ENCODE results near the gene MYD88. TPM values are rescaled to one million over a fixed set of nuclear protein-coding genes. Genes with fewer than 3 reads are reported as not detected.

Gene MYD88
- total RNA-seq, 1 donor from 2014 or later: 22.4 TPM

DNA sequence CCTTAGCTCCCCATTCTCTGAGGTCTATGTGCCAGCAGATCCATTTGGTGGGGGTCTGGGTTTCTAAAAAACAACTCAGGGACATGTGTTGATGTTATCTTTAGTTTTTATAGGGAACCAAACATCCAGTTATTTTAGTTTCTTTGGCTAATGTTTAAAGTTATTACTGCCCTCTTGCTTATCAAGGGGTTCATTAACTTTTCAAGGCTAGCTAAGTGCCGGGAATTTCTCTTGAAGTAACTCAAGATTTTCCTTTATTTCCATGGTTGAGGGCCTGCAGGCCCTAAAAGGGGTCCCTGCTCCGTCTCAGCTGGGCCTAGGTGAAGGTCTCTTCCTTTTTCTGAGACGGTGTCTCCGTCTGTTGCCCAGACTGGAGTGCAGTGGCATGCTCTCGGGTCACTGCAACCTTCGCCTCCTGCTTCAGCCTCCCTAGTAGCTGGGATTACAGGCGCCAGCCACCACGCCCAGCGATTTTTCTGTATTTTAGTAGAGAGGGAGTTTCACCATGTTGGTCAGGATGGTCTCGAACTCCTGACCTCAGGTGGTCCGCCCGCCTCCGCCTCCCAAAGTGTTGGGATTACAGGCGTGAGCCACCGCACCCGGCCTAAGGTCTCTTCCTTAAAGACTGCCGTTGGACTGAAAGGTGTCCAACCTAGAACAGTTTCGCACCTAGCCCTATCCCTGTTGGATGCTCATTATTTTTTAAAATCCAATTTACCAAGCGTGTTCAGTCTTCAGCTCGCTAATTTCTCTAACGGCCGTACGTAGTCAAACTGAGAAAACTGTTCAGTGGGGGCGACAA, 25.6 kb downstream of the MYD88 start:
- Mint-ChIP-seq H3K4me3 (ENCODE audit: unreplicated experiment) (peak overlapping the region; percentile 99), H3K27ac (ENCODE audit: unreplicated experiment) (peak overlapping the region; percentile 99), H3K9me3 (ENCODE audit: low read depth) (no peaks in the 10 kb centered on the region)

DNA sequence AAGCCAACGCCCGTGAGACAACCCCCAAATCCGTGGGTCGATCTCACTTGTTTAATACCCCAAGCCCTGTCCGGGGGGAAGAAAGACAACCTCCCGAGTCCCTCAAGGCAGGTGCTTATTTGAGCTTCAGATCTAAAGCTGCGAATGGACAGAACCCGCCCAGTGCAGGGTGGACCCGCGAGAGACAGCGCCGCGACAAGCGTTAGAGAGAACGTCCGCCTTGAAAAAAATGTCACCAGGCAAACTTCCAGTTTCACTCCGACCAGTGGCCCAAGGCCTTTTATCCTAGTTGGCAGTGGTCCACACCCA, 26.1 kb downstream of the MYD88 start:
- peak overlapping the region; percentile 99 for H3K27ac Mint-ChIP-seq (ENCODE audit: unreplicated experiment)
- DNase-seq (ENCODE audit: low spot score): no peak
- TF ChIP-seq, protein P1, sequence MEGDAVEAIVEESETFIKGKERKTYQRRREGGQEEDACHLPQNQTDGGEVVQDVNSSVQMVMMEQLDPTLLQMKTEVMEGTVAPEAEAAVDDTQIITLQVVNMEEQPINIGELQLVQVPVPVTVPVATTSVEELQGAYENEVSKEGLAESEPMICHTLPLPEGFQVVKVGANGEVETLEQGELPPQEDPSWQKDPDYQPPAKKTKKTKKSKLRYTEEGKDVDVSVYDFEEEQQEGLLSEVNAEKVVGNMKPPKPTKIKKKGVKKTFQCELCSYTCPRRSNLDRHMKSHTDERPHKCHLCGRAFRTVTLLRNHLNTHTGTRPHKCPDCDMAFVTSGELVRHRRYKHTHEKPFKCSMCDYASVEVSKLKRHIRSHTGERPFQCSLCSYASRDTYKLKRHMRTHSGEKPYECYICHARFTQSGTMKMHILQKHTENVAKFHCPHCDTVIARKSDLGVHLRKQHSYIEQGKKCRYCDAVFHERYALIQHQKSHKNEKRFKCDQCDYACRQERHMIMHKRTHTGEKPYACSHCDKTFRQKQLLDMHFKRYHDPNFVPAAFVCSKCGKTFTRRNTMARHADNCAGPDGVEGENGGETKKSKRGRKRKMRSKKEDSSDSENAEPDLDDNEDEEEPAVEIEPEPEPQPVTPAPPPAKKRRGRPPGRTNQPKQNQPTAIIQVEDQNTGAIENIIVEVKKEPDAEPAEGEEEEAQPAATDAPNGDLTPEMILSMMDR (IDR thresholded peaks at IDR 0.05): no peak
- no peaks in the 10 kb centered on the region for H3K9me3 Mint-ChIP-seq (ENCODE audit: low read depth)
- no peaks in the 10 kb centered on the region for H3K27me3 Mint-ChIP-seq (ENCODE audit: low read depth)
- H3K4me1 Mint-ChIP-seq (ENCODE audit: low read depth): peaks cover 39% of the 10 kb centered on the region
- no peaks in the 10 kb centered on the region for H3K36me3 Mint-ChIP-seq (ENCODE audit: low read depth)
- peak overlapping the region; percentile 99 for H3K4me3 Mint-ChIP-seq (ENCODE audit: unreplicated experiment)

More for the DNA sequence above, 25.6 kb downstream of the MYD88 start:
- H3K4me1 Mint-ChIP-seq (ENCODE audit: low read depth): peaks cover 34% of the 10 kb centered on the region
- H3K36me3 Mint-ChIP-seq (ENCODE audit: low read depth): no peaks in the 10 kb centered on the region
- H3K27me3 Mint-ChIP-seq (ENCODE audit: low read depth): no peaks in the 10 kb centered on the region
- DNase-seq (ENCODE audit: low spot score): no peak
- TF ChIP-seq, protein P1 (IDR thresholded peaks at IDR 0.05): no peak

DNA sequence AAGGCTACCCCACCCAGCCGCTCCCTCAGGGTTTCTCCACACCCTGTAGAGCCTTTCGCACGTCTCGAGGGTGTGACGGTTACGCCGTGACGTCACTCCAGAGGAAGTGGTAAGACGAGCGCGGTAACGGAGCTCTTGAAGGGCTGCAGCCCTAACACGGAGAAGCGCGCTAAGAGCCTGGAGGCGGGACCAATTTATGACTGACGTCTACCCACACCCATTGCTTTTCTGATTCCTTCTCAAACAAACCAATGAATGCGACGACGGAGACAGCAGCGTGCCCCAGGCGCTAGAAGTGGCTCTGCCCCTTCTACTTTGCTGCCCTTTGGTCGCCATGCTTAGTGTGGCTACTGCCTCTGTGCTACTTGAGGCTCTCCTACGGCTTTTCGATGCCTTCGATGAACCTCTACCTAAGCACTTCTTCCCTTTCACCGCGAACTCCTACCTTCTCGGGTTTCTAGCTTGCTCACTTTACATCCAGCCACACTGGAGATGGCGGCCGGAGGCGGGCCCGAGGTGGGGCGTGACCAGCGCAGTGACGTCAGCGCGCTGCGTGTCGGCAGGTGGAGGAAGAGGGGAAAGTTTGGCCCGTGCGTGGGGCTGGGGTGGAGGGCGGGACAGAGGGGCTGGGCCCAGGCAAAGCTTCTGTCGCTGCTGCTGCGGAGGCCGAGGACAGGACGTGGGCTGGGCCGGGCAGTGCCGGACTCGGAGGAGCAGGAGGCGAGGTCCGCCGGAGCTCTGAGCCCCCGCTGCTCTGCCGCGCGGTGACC, 26.7 kb downstream of the MYD88 start, which contains the start of gene OXSR1:
Gene OXSR1 (plus strand): TSS at position 586 of the 770 bp plus-strand sequence. CDS start 340 bp downstream, outside the sequence.
- Mint-ChIP-seq H3K9me3 (ENCODE audit: low read depth) (no peaks in the 10 kb centered on the region), H3K36me3 (ENCODE audit: low read depth) (no peaks in the 10 kb centered on the region), H3K4me3 (ENCODE audit: unreplicated experiment) (peak within 1 kb of the TSS; percentile 99), H3K4me1 (ENCODE audit: low read depth) (peaks cover 42% of the 10 kb centered on the region), H3K27me3 (ENCODE audit: low read depth) (no peaks in the 10 kb centered on the region), H3K27ac (ENCODE audit: unreplicated experiment) (peak within 1 kb of the TSS; percentile 99)
- TF ChIP-seq, protein P1 (IDR thresholded peaks at IDR 0.05): no peak
- DNase-seq (ENCODE audit: low spot score): peak; percentile 98

DNA sequence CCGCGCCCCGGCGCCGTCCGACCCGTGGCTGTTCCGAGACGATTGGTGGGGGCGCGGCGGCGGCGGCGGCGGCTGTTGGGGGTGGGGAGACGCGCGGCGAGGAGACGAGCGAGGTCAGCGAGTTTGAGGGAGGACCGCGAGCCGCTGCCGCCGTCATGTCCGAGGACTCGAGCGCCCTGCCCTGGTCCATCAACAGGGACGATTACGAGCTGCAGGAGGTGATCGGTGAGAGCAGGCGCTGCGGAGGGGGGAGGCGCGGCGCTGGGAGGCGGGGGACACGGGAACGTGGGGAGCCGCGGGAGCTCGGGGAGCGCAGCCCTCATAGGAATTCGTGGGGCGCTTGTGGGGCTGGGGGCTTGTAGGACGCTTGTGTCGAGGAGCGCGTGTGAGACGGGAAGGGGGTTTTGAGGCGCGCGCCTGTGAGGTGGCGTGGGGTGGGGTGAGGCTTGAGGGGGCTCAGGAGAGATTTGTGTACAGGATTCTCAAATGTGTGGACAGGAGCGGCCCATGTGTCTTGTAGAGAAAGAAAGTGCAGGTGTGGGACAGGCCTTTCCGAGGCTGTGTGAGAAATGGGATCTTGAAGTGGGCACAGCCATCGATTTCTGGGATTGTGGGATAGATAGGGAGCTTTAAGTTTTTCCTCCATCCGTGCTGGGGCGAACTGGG, 27.4 kb downstream of the MYD88 start:
- TF ChIP-seq, protein P1 (IDR thresholded peaks at IDR 0.05): no peak
- peak; percentile 90 for DNase-seq (ENCODE audit: low spot score)
- peak overlapping the region; percentile 99 for H3K4me3 Mint-ChIP-seq (ENCODE audit: unreplicated experiment)
- H3K27ac Mint-ChIP-seq (ENCODE audit: unreplicated experiment): peak overlapping the region; percentile 99
- no peaks in the 10 kb centered on the region for H3K36me3 Mint-ChIP-seq (ENCODE audit: low read depth)
- H3K9me3 Mint-ChIP-seq (ENCODE audit: low read depth): no peaks in the 10 kb centered on the region
- H3K27me3 Mint-ChIP-seq (ENCODE audit: low read depth): no peaks in the 10 kb centered on the region
- peaks cover 49% of the 10 kb centered on the region for H3K4me1 Mint-ChIP-seq (ENCODE audit: low read depth)

DNA sequence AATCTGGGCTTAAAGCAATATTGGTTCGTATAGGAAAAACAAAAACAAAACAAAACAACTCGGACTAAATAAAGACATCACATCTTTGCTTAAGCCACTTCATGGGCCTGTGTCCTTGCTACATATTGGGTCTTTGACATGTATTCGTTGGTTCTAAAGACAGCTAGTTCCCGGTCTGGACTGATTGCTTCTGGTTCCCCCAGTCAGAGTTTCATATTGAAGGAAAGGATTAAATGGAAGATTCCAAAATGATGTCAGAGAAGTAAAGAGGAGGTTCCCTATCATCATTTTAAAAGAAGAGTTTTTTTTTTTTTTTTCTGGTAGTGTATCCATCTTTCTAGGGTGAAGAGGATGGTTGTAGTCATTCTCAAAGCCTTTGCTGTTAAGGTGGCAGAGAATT, 29.1 kb downstream of the MYD88 start:
- DNase-seq (ENCODE audit: low spot score): no peak
- no peaks in the 10 kb centered on the region for H3K27me3 Mint-ChIP-seq (ENCODE audit: low read depth)
- H3K27ac Mint-ChIP-seq (ENCODE audit: unreplicated experiment): peak overlapping the region; percentile 95
- no peaks in the 10 kb centered on the region for H3K9me3 Mint-ChIP-seq (ENCODE audit: low read depth)
- H3K36me3 Mint-ChIP-seq (ENCODE audit: low read depth): no peaks in the 10 kb centered on the region
- H3K4me3 Mint-ChIP-seq (ENCODE audit: unreplicated experiment): peak overlapping the region; percentile 99
- H3K4me1 Mint-ChIP-seq (ENCODE audit: low read depth): peaks cover 65% of the 10 kb centered on the region
- TF ChIP-seq, protein P1 (IDR thresholded peaks at IDR 0.05): no peak

All from chondrocyte (in vitro differentiated cells).